GM18505 (cell line): Measurements from ENCODE around the gene RGS11.

Source experiments
- ATAC-seq: cut with Tn5 transposase; IDR thresholded peaks from one replicate; pipeline ENCODE4 v1.9.1; 2021; ENCODE audit not compliant: unreplicated experiment
- POLR2A ChIP-seq: IDR thresholded peaks from 4 replicates; pipeline ENCODE4 v1.6.1; 2011; ENCODE audit warnings: borderline replicate concordance; ENCODE audit not compliant: insufficient read depth, insufficient read length; ENCODE audit errors: extremely low read depth

The RGS11 gene

DNA sequence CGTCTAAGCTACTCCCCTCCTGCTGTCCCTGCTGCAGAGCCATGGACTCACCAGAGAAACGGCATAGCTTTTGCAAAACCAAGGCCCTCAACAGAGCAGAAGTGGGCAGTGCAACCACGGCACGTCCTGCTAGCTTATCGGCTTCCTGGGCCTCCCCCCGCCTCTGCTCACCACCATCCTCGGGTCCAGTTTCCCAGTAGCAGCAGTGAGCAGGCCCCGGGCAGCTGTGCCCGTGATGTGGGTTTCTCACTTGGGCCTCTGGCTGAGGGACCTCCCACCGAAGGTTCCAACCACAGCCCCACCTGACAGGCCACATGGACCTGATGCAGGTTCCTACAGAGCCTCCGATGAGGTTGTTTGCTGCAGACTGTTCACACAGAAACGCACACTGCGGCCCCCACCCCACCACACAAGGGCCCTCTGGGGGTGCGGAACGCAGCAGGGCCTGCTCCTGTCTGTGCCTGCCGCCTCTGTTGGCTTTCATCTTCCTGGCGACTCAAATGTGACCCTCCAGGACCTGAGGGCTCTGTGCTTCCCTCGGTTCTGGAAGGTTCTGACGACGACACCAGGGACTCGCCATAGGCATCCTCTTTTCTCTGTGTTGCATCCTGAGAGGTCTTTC lies 32.1 kb upstream of the RGS11 start:
- ATAC-seq: no peak
- no peak for TF ChIP-seq POLR2A

DNA sequence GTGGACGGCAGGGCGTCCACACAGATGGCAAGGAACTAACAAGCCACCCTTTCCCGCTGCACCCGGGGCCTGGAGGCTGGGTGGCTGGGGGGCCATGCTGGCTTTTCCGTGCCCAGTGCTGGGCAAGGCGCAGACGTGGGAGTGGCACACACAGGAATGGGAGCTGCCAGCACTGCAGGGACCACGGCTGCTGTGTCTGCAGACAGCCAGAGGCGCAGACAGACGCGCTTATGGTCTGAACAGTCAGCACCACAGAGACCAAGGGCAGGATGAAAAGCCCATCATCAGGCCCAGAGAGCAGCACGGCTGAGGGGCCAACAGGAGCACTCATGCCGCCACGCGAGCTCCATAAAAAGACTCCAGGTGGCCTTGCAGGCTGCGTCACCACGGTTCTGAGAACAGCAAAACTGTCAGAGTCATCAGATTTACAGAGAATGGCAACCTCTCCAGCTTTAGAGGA lies 31.2 kb upstream of the RGS11 start:
- no peak for ATAC-seq
- no peak for TF ChIP-seq POLR2A

- ATAC-seq: no peak
- TF ChIP-seq POLR2A: no peak
Measured at GRCh38 chr16:305916-306626, 30.3 kb upstream of the RGS11 start.

DNA sequence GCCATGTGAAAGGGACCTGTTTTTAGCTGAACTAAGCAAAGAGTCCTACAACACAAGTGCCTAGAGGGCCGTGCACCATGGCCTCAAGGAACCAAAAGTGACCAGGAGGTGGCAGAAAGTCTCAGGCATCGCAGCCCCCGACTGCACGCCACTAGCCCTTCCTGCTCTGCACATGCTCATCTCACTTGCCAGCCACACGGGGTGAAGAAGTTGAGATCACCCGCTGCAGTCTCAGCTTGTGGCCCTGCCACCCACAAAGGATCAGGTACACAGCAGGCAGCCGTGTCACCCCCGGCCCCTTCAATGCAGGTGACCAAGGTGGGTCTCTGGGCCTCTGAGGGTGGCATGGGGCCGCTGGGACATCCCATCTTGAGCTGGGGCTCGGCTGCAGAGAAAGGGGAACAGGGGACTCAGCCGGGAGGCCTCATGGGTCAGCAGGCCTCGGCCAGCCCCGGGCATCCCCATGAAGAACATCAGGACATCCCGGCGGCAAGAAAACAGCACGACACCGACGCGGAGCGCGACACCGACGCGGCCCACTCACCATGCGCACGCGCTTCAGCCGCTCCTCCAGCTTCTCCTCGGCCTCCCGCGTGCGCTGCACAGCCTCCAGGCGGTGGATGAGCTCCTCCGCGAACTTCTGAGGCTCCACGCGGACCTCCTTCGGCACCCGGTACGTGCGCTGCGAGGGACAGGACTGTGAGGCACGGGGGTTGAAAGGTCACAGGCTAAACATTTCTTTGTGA lies 28.2 kb upstream of the RGS11 start:
- no peak for ATAC-seq
- TF ChIP-seq POLR2A: no peak

- TF ChIP-seq POLR2A: no peak
- no peak for ATAC-seq
Measured at GRCh38 chr16:301950-302349, 26.2 kb upstream of the RGS11 start.

- no peak for TF ChIP-seq POLR2A
- no peak for ATAC-seq
Measured at GRCh38 chr16:301235-301634, 25.5 kb upstream of the RGS11 start.

DNA sequence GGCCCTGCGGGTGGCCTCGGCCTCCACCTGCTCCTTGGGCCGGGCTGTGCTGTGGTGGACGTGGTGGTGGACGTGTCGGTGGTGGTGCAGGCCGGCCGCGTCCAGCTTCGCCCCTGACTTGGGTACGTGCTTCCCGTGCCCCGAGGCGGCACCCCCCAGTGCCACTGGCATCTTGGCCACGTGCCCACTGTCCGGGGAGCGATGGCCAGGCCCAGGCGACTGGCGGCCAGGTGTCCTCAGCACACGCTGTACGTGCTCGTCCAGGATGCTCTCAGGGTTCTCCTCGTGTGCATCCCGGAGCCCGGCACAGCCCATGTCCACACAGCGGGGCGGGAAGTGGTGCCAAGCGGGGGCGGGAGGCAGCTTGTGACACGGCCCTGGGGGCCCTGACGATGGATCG lies 22.1 kb upstream of the RGS11 start:
- no peak for ATAC-seq
- no peak for TF ChIP-seq POLR2A

GRCh38 chr16:296806-297510 lies 21.2 kb upstream of the RGS11 start:
- ATAC-seq: no peak
- TF ChIP-seq POLR2A: no peak

DNA sequence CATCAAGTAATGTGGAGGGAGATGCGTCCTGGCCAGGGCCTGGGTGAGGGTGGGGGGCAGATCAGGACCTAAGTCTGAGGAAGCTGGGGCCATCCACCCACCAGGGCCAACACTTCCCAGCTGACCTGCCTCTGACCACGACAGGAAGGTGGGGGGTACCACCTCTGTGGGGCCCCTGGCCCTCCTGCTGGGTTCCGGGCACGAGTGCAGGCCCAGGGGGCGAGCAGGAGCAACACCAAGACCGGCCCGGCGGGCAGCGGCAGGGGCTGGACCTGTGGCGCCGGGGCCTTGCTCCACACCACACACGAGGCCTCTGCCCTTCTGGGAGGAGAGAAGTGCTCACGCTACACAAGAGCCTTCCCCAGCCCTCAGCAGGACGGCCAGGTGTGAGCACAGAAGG lies 20.5 kb upstream of the RGS11 start:
- TF ChIP-seq POLR2A: no peak

GRCh38 chr16:293043-293775 lies 17.5 kb upstream of the RGS11 start:
- ATAC-seq: no peak
- TF ChIP-seq POLR2A: no peak

More for the DNA sequence above, 20.5 kb upstream of the RGS11 start:
- ATAC-seq: no peak

- ATAC-seq: no peak
- no peak for TF ChIP-seq POLR2A
Measured at GRCh38 chr16:291539-291938, 15.8 kb upstream of the RGS11 start.

DNA sequence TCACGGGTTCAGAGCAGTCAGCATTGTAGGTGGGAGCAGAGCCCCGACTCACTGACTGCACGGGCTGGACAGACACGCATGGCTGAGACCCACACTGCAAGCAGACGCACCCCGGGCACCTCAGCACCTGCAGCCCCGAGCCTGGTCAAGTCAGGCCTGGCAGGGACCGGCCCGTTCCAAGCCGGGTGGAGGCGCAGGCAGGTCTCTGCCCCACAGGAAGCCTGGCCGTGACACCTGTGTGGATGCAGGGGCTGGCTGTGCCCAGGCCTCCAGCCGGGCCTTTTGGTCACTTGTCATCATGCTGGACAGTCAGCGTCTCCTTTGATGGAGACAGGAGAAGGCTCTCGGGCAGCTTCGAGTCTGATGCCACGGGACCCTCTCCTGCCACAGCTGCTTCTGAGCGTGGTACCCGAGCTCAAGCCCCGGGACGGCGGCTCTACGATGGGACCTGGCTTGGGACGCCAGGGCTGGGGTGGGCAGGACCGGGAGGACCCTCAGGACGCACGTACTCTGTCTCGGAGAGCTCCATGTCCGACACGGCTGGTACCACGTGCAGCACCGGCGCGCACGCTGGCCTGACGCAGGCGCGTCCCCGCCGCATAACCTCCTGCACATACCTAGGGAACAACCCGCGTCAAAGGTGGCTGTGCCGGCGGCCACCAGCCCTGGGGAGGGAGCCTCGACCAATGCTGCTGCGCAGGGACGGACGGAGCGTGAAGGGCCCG lies 15.1 kb upstream of the RGS11 start:
- no peak for ATAC-seq
- no peak for TF ChIP-seq POLR2A
